ENCODE data around the gene SHKBP1.

- TF ChIP-seq, protein P1, sequence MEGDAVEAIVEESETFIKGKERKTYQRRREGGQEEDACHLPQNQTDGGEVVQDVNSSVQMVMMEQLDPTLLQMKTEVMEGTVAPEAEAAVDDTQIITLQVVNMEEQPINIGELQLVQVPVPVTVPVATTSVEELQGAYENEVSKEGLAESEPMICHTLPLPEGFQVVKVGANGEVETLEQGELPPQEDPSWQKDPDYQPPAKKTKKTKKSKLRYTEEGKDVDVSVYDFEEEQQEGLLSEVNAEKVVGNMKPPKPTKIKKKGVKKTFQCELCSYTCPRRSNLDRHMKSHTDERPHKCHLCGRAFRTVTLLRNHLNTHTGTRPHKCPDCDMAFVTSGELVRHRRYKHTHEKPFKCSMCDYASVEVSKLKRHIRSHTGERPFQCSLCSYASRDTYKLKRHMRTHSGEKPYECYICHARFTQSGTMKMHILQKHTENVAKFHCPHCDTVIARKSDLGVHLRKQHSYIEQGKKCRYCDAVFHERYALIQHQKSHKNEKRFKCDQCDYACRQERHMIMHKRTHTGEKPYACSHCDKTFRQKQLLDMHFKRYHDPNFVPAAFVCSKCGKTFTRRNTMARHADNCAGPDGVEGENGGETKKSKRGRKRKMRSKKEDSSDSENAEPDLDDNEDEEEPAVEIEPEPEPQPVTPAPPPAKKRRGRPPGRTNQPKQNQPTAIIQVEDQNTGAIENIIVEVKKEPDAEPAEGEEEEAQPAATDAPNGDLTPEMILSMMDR (IDR thresholded peaks at IDR 0.05; ENCODE audit: borderline replicate concordance, extremely low read depth, low read length, poor library complexity, severe bottlenecking), result no peak
- TF ChIP-seq EZH2 (IDR thresholded peaks at IDR 0.05; ENCODE audit: borderline replicate concordance, low read depth, low read length, severe bottlenecking), result no peak
These were observed 11.6 kb downstream of the SHKBP1 start for GRCh38 chr19:40588110-40588854.

Data from DND-41 (cell line).